Epithelial cell of proximal tubule (primary cell): ENCODE results near the gene SLC10A3. TPM values are rescaled to one million over a fixed set of nuclear protein-coding genes. Genes with fewer than 3 reads are reported as not detected.

ENCODE experiments used
- DNase-seq: peaks from one replicate; pipeline ENCODE4 v3.0.0-alpha.2; 2011; ENCODE audit warnings: low read depth
- H3K4me3 ChIP-seq: 2 replicates; pipeline ENCODE4 v1.5.1; 2011; ENCODE audit warnings: low read depth, mild to moderate bottlenecking, low read length
- total RNA-seq: library from RNA; depleted of rRNA; stranded (reverse); fragments of >200 nt; gene quantifications from 2 replicates; pipeline ENCODE4 v1.2.3, GENCODE V29; 2015
- TF ChIP-seq, protein P1 (sequence below): conservative IDR thresholded peaks from 2 replicates; pipeline ENCODE4 v1.5.1; 2012; ENCODE audit warnings: low read depth, mild to moderate bottlenecking, low read length

Gene SLC10A3
- total RNA-seq, 1 donor from 2014 or later, result 29.1 TPM

DNA sequence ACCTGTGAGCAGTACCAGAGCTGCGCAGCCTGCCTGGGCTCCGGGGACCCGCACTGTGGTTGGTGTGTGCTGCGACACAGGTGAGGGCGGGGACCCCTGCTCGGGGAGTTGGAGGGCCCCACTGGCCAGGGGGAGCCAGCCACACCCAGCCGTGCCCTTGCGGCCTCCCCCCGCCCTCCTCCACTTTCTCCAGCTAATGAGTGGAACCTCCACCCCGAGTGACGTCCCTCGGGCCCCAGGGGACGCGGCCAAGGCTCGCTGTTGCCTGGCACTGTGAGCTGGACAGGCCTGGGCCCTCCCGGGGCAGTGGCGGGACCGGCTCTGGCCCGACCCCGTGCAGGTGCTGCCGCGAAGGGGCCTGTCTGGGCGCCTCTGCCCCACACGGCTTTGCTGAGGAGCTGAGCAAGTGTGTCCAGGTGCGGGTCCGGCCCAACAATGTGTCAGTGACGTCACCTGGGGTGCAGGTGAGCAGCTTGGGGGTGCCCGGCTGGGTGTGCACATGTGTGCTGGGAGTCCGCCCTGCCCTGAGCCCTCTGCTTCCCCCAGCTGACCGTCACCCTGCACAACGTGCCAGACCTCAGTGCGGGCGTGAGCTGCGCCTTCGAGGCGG is 26.7 kb downstream of the SLC10A3 start:
- TF ChIP-seq, protein P1, sequence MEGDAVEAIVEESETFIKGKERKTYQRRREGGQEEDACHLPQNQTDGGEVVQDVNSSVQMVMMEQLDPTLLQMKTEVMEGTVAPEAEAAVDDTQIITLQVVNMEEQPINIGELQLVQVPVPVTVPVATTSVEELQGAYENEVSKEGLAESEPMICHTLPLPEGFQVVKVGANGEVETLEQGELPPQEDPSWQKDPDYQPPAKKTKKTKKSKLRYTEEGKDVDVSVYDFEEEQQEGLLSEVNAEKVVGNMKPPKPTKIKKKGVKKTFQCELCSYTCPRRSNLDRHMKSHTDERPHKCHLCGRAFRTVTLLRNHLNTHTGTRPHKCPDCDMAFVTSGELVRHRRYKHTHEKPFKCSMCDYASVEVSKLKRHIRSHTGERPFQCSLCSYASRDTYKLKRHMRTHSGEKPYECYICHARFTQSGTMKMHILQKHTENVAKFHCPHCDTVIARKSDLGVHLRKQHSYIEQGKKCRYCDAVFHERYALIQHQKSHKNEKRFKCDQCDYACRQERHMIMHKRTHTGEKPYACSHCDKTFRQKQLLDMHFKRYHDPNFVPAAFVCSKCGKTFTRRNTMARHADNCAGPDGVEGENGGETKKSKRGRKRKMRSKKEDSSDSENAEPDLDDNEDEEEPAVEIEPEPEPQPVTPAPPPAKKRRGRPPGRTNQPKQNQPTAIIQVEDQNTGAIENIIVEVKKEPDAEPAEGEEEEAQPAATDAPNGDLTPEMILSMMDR, result no peak
- no peak overlapping the region for H3K4me3 ChIP-seq
- DNase-seq, result no peak

DNA sequence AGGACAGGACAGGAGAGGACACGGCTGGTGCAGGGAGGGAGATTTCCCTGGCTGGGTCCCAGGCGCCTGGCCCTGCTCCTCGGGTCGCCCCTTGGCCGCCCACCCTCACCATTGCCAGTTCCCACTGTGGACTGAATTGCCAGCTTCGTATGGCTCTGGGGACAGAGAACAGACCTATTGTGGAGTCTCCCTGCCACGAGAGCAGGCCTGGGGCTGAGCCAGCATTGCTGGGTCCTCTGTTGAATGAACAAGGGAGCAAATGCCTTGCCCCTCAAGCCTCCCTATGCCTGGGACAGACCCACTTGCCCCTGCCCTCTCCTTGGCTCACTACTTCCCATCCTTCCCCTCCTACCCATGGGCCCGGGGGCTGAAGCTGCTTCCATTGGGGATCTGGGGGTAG is 28.0 kb downstream of the SLC10A3 start:
- TF ChIP-seq, protein P1, result no peak
- DNase-seq, result no peak
- H3K4me3 ChIP-seq, result no peak overlapping the region

DNA sequence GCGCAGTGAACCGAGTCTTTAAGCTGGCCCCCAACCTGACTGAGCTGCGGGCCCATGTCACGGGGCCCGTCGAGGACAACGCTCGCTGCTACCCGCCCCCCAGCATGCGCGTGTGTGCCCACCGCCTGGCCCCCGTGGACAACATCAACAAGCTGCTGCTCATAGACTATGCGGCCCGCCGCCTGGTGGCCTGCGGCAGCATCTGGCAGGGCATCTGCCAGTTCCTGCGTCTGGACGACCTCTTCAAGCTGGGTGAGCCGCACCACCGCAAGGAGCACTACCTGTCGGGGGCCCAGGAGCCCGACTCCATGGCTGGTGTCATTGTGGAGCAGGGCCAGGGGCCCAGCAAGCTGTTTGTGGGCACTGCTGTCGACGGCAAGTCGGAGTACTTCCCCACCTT is 30.1 kb downstream of the SLC10A3 start:
- H3K4me3 ChIP-seq, result no peak overlapping the region
- no peak for DNase-seq
- TF ChIP-seq, protein P1, result no peak

DNA sequence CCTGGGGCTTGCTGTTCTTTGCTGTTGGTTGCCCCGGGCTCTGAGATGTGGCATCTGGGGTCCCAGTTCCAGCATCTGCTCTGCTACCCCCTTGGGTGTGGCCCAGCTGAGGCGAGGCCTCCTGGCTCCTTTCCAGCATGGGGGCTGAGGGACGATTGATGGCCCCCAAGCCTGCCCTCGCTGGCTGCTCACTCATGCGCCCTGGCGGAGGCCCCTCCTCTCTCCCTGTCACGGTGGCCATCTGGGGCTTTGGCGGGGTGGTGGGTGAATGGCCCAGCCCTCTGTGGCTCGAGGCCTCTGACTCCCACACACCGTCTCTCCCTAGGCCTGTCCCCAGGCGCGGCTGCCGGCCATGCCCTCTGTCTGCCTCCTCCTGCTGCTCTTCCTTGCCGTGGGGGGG is 30.6 kb downstream of the SLC10A3 start:
- no peak for DNase-seq
- TF ChIP-seq, protein P1, result no peak
- peak overlapping the region; percentile 71 for H3K4me3 ChIP-seq

DNA sequence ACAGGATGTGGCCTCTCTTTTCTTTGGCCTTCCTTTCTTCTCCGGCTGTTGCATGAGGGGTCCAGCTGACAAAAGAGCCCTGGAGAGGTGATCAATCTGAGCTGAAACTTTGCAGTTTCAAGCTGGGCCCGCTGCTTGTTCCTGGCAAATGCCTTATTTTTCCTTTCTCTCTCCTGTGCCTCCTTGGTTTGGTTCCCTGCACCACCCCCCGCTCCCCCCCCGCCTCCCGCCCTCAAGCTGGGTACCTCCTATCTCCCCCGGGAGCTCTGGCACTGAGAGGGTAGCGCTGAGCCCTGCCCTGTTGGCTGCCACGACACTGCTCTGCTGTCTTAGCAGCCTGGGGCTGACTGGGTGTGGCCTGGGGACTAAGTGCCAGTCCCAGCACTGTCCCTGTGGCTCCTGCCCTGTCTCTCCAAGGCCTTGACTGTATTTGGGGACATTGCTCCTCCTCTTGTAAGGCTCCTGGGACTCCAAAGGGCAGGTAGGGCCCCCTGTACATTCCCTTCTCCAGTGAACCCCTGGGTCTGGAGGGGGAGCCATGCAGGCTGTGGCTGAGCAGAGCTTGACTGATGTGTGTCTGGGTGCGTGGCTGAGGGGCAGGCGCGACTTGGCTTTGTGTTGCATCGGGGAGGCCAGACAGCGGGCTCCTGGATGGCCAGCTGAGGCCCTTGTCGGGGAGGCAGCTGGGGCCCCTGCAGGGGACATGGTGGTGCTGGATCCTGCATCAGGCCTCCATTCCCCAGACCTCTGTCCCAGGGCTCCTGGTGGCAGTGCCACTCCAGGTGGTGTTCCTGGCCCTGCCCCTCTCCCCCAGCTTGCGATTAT is 31.3 kb downstream of the SLC10A3 start:
- no peak for DNase-seq
- peak overlapping the region; percentile 71 for H3K4me3 ChIP-seq
- TF ChIP-seq, protein P1, result no peak

DNA sequence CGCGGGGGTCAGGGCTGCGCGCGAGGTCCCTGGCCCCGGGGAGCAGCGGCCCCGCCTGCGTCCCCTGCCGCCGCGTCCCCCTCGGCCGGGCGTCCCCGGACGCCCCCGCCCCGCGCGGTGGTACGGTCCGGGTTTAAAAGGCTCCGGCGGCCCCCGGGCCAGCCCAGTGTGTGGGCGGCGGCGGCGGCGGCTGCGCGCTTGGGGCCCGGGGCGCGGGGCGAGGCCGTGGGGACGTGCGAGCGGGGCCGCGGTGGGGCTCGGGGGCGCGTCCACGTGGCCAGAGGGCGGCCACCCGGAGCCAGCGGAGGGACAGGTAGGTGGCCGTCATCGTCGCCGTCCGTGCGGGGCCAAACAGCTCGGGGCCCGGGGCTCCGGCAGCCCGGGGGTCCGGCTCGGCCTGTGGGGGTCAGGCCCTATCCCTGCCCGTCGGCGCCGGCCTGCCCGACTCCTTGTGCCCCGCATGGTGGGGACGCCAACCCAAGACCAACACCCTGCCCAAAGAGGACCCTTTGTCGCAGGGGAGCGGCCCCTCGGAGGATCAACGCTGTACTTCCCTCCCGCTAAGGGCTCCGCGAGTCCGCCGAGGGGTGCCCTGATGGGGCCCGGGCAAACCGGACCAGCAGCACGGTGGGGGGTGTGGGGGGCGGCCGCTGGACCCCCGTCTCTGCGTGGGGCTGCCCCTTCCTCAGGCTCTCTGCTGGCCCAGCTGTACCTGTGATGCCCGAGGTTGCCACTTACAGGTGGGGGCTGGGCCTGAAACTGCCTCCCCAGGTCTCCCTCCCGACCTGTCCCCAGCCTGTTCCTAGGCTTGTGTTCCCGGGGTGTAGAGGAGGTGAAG is 32.1 kb downstream of the SLC10A3 start, which contains the start of gene PLXNA3:
PLXNA3 (plus strand) TSS at position 166 of the 838 bp plus-strand sequence. CDS start 1,903 bp downstream, outside the sequence.
- DNase-seq, result no peak
- peak within 1 kb of the TSS; percentile 71 for H3K4me3 ChIP-seq
- TF ChIP-seq, protein P1, result no peak
